ENCODE results near the gene ASTN2.

DNA sequence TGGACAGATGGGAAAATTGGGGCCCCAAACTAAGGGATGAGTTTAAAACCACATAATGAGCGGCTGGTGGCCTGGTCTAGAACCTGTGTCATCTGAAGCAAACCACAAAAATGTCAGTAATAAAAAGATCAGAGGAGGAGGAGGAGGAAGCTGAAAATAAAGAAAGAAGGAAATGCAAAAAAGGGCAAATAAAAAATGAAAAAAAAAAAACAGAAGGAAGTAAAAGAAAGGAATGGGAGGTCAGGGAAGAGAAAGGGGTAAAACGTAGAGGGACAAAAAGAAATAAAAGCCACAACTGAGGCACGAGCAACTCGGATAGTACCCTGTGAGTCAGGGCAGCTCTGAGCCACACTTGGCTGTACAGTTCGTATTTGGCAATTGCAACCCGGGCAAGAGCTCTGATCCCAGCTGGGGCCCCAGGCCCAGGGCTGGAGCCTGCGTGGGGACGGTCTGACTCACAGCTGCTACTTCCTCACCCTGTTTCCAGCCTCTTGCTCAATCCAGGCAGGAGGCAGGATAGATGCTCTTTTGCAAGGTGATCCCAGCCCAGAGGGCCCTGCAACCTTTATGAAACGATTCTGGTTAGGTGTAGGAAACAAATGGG, 865.7 kb downstream of the ASTN2 start:
- TF ChIP-seq EP300 (IDR thresholded peaks at IDR 0.05) (peak; percentile 93 to 96; a peak in 4 of 5 replicates), POLR2A (IDR thresholded peaks at IDR 0.05; ENCODE audit: low read length) (no peak), SREBF2 (IDR thresholded peaks at IDR 0.05) (no peak), JUN (IDR thresholded peaks at IDR 0.05) (peak; percentile 90 to 93)
- TF ChIP-seq, protein P1, sequence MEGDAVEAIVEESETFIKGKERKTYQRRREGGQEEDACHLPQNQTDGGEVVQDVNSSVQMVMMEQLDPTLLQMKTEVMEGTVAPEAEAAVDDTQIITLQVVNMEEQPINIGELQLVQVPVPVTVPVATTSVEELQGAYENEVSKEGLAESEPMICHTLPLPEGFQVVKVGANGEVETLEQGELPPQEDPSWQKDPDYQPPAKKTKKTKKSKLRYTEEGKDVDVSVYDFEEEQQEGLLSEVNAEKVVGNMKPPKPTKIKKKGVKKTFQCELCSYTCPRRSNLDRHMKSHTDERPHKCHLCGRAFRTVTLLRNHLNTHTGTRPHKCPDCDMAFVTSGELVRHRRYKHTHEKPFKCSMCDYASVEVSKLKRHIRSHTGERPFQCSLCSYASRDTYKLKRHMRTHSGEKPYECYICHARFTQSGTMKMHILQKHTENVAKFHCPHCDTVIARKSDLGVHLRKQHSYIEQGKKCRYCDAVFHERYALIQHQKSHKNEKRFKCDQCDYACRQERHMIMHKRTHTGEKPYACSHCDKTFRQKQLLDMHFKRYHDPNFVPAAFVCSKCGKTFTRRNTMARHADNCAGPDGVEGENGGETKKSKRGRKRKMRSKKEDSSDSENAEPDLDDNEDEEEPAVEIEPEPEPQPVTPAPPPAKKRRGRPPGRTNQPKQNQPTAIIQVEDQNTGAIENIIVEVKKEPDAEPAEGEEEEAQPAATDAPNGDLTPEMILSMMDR (IDR thresholded peaks at IDR 0.05), result no peak
- TF ChIP-seq, protein P2, sequence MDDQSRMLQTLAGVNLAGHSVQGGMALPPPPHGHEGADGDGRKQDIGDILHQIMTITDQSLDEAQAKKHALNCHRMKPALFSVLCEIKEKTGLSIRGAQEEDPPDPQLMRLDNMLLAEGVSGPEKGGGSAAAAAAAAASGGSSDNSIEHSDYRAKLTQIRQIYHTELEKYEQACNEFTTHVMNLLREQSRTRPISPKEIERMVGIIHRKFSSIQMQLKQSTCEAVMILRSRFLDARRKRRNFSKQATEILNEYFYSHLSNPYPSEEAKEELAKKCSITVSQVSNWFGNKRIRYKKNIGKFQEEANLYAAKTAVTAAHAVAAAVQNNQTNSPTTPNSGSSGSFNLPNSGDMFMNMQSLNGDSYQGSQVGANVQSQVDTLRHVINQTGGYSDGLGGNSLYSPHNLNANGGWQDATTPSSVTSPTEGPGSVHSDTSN (IDR thresholded peaks at IDR 0.05), result peak; percentile 69; the same call in 1 of the 2 replicates
